CD14-positive monocyte (primary cell): ENCODE measurements around the gene TANC1. TPM values are rescaled to one million over a fixed set of nuclear protein-coding genes. Genes with fewer than 3 reads are reported as not detected.

ENCODE experiments used
- DNase-seq, 3 donors: peaks; one replicate each; pipeline ENCODE4 v3.0.0-alpha.2; 2011 to 2022
- H2AFZ ChIP-seq: 2 replicates; pipeline ENCODE4 v1.6.0; 2012; ENCODE audit warnings: mild to moderate bottlenecking, low read depth, low read length, inconsistent platforms; ENCODE audit not compliant: insufficient read depth, poor library complexity, severe bottlenecking
- H3K27ac ChIP-seq, 2 donors: 1 replicate in 1 of 2; 2 replicates in 1 of 2; pipeline ENCODE4 v1.5.1; 2012 to 2013; ENCODE audit warnings: low read length in 2 of 2, control low read depth in 1 of 2, inconsistent platforms in 1 of 2, low read depth in 1 of 2, mild to moderate bottlenecking in 1 of 2
- H3K27me3 ChIP-seq, 2 donors: one replicate each; pipeline versions ENCODE4 v1.6.0 to v1.6.1; 2011 to 2013; ENCODE audit warnings: low read length in 2 of 2; ENCODE audit not compliant: control insufficient read depth in 2 of 2, insufficient read depth in 2 of 2
- H3K36me3 ChIP-seq, 2 donors: replicated peaks in 1 of 2; 1 replicate in 1 of 2; 2 replicates in 1 of 2; pipeline versions ENCODE4 v1.5.1 to v1.6.1; 2012 to 2013; ENCODE audit warnings: low read length in 2 of 2, control low read depth in 1 of 2, inconsistent platforms in 1 of 2, mild to moderate bottlenecking in 1 of 2; ENCODE audit not compliant: insufficient read depth in 2 of 2, control insufficient read depth in 1 of 2
- H3K4me1 ChIP-seq, 2 donors: 1 replicate in 1 of 2; 2 replicates in 1 of 2; pipeline versions ENCODE4 v1.5.1 to v1.6.1; 2012 to 2013; ENCODE audit warnings: low read length in 2 of 2, control low read depth in 1 of 2, inconsistent platforms in 1 of 2, mild to moderate bottlenecking in 1 of 2, moderate library complexity in 1 of 2; ENCODE audit not compliant: insufficient read depth in 2 of 2, control insufficient read depth in 1 of 2
- H3K4me2 ChIP-seq: replicated peaks from 2 replicates; pipeline ENCODE3; 2012; ENCODE audit warnings: low read length, moderate library complexity, mild to moderate bottlenecking; ENCODE audit not compliant: poor library complexity, severe bottlenecking; ENCODE audit errors: extremely low read depth
- H3K4me3 ChIP-seq, 3 experiments: fragments of 200-600 bp in 1 of 3; sonication (generic) in 1 of 3; replicated peaks in 1 of 3; 1 replicate in 2 of 3; 2 replicates in 1 of 3; pipeline ENCODE4 v1.5.1; 2011 to 2013; ENCODE audit warnings: low read length in 3 of 3, mild to moderate bottlenecking in 3 of 3, control low read depth in 2 of 3, low read depth in 2 of 3, inconsistent platforms in 1 of 3, moderate library complexity in 1 of 3
- H3K79me2 ChIP-seq: 2 replicates; pipeline ENCODE4 v1.6.0; 2012; ENCODE audit warnings: mild to moderate bottlenecking, control low read depth, inconsistent platforms, low read length, moderate library complexity; ENCODE audit not compliant: insufficient read depth
- H3K9ac ChIP-seq: 2 replicates; pipeline ENCODE4 v1.6.0; 2017; ENCODE audit warnings: low read length, mild to moderate bottlenecking; ENCODE audit not compliant: insufficient read depth, poor library complexity, severe bottlenecking
- H3K9me3 ChIP-seq, 2 donors: replicated peaks in 1 of 2; 1 replicate in 1 of 2; 2 replicates in 1 of 2; pipeline versions ENCODE4 v1.5.1 to v1.6.1; 2012 to 2013; ENCODE audit warnings: low read length in 2 of 2, control low read depth in 1 of 2; ENCODE audit not compliant: control insufficient read depth in 1 of 2, insufficient read depth in 1 of 2
- H4K20me1 ChIP-seq: 2 replicates; pipeline ENCODE4 v1.6.0; 2012; ENCODE audit warnings: mild to moderate bottlenecking, low read length, control low read depth, moderate library complexity; ENCODE audit not compliant: insufficient read depth
- H3K27ac Mint-ChIP-seq, 7 donors: one replicate each; pipeline ENCODE4 v1.8.0; 2020; ENCODE audit warnings: mild to moderate bottlenecking in 7 of 7, mixed read lengths in 7 of 7, moderate library complexity in 6 of 7, inconsistent platforms in 2 of 7
- H3K27me3 Mint-ChIP-seq, 3 donors: one replicate each; pipeline ENCODE4 v1.8.0; 2021 to 2022; ENCODE audit warnings: low read depth in 3 of 3, mild to moderate bottlenecking in 3 of 3, mixed read lengths in 3 of 3, moderate library complexity in 3 of 3, inconsistent platforms in 1 of 3
- H3K36me3 Mint-ChIP-seq, 2 donors: one replicate each; pipeline ENCODE4 v1.8.0; 2020; ENCODE audit warnings: mixed read lengths in 2 of 2, inconsistent platforms in 1 of 2, mild to moderate bottlenecking in 1 of 2
- H3K4me1 Mint-ChIP-seq: one replicate; pipeline ENCODE4 v1.8.0; 2020; ENCODE audit warnings: mild to moderate bottlenecking, mixed read lengths
- H3K4me3 Mint-ChIP-seq, 2 donors: one replicate each; pipeline ENCODE4 v1.8.0; 2020; ENCODE audit warnings: mild to moderate bottlenecking in 2 of 2, mixed read lengths in 2 of 2, moderate library complexity in 1 of 2
- H3K9me3 Mint-ChIP-seq, 7 donors: one replicate each; pipeline ENCODE4 v1.8.0; 2020 to 2022; ENCODE audit warnings: mixed read lengths in 7 of 7, mild to moderate bottlenecking in 6 of 7, moderate library complexity in 6 of 7, inconsistent platforms in 2 of 7
- CTCF ChIP-seq: fragments of 200-600 bp; IDR thresholded peaks from one replicate; pipeline ENCODE4 v1.8.0; 2022; ENCODE audit warnings: antibody characterized with exemption, mild to moderate bottlenecking
- WGBS: methylation state at CpG from one replicate; pipeline ENCODE4 v1.1.5; 2013; ENCODE audit warnings: missing lambda C conversion rate; ENCODE audit not compliant: insufficient coverage; 5-methylcytosine and 5-hydroxymethylcytosine counted together
- intact Hi-C, 2 donors: fragments of 100-400 bp; cut with micrococcal nuclease; formaldehyde crosslinking; loops; one replicate each; pipeline versions ENCODE4 v1.15.0 to v1.15.1; 2023
- polyA plus RNA-seq, 3 donors: library from polyadenylated mRNA; depleted of rRNA in 1 of 3; unstranded in 2 of 3; stranded (reverse) in 1 of 3; fragments of 300-500 nt in 2 of 3; fragments of >200 nt in 1 of 3; fragmentation: Illumina TruSeq in 2 of 3; gene quantifications; 1 replicate in 2 of 3; 2 replicates in 1 of 3; pipeline ENCODE4 v1.2.3, GENCODE V29; 2012 to 2021

The TANC1 gene
- polyA plus RNA-seq, 3 donors: 0.04 TPM; not detected in 2

GRCh38 chr2:158943973-158944372 lies 24.5 kb upstream of the TANC1 start:
- Histone ChIP-seq H3K27ac (no peak overlapping the region), H3K9ac (no peak overlapping the region), H3K4me3 (no peak overlapping the region), H2AFZ (no peak overlapping the region), H3K36me3 (no peaks in the 10 kb centered on the region), H4K20me1 (no peaks in the 10 kb centered on the region), H3K79me2 (no peaks in the 10 kb centered on the region), H3K27me3 (no peaks in the 10 kb centered on the region), H3K9me3 (no peaks in the 10 kb centered on the region), H3K4me2 (no peak overlapping the region), H3K4me1 (no peaks in the 10 kb centered on the region)
- Mint-ChIP-seq H3K4me3 (no peak overlapping the region), H3K27me3 (no peaks in the 10 kb centered on the region), H3K27ac (no peak overlapping the region), H3K4me1 (peaks cover 4% of the 10 kb centered on the region), H3K9me3 (peaks cover 0 to 13% (median 5%) of the 10 kb centered on the region in 7 donors), H3K36me3 (no peaks in the 10 kb centered on the region)
- intact Hi-C loops: no loop called here
- 89% methylated on average over 3 of the region's 4 CpGs for WGBS
- DNase-seq: no peak
- no peak for TF ChIP-seq CTCF

GRCh38 chr2:158948964-158949699 lies 19.3 kb upstream of the TANC1 start:
- Histone ChIP-seq H4K20me1 (no peaks in the 10 kb centered on the region), H3K4me2 (no peak overlapping the region), H3K36me3 (no peaks in the 10 kb centered on the region), H3K27me3 (no peaks in the 10 kb centered on the region), H2AFZ (no peak overlapping the region), H3K79me2 (no peaks in the 10 kb centered on the region), H3K9ac (no peak overlapping the region), H3K9me3 (no peaks in the 10 kb centered on the region), H3K4me3 (no peak overlapping the region), H3K4me1 (no peaks in the 10 kb centered on the region), H3K27ac (no peak overlapping the region)
- H3K9me3 Mint-ChIP-seq: peaks cover 0 to 10% (median 5%) of the 10 kb centered on the region in 7 donors
- no peak for DNase-seq
- WGBS: 93% methylated on average over 3 of the region's 6 CpGs
- TF ChIP-seq CTCF: no peak
- H3K27me3 Mint-ChIP-seq: peaks cover 0 to 2% (median 0%) of the 10 kb centered on the region in 3 donors
- H3K27ac Mint-ChIP-seq: no peak overlapping the region
- H3K36me3 Mint-ChIP-seq: no peaks in the 10 kb centered on the region
- intact Hi-C loops: no loop called here
- no peak overlapping the region for H3K4me3 Mint-ChIP-seq
- peaks cover 11% of the 10 kb centered on the region for H3K4me1 Mint-ChIP-seq
